Measurements from ENCODE around the gene SPRR1A.

DNA sequence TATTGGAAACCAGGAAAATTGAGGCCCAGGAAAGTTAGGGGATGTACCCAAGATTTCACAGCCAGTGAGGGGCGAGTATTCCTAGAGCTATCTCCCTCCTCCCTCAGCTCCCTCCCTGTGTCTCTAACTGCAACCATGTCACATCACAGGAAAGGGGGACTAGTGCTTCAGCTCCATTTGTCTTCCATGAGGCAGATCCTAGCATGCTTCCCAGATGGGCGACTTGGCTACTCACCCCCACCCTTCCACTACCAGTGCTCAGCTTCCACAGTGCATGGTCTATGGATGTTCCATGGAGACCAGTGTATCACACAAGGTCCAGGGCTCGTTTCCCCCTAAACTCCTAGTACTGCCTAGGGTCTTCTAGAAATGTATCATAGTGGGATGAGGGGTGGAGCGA, 18.0 kb upstream of the SPRR1A start:
- TF ChIP-seq CTCF (IDR thresholded peaks at IDR 0.05) (no peak), POLR2A (IDR thresholded peaks at IDR 0.05) (no peak)

Data from esophagus squamous epithelium (tissue), 4 donors.